HepG2 (cell line): ENCODE data around the gene GDF11. TPM values are rescaled to one million over a fixed set of nuclear protein-coding genes. Genes with fewer than 3 reads are reported as not detected.

Experiments
- CENPT ChIP-seq: sonication (generic); formaldehyde crosslinking; IDR thresholded peaks from 2 replicates; pipeline ENCODE4 v1.8.0; 2022; ENCODE audit warnings: low read depth, mild to moderate bottlenecking, moderate library complexity, missing genetic modification reagents
- ELF4 ChIP-seq: sonication (generic); formaldehyde crosslinking; IDR thresholded peaks from 2 replicates; pipeline ENCODE4 v1.5.0; 2020; ENCODE audit warnings: missing genetic modification reagents, mild to moderate bottlenecking, moderate library complexity, borderline replicate concordance
- GZF1 ChIP-seq: sonication (generic); formaldehyde crosslinking; IDR thresholded peaks from 2 replicates; pipeline ENCODE4 v1.5.1; 2020; ENCODE audit warnings: mild to moderate bottlenecking, missing genetic modification reagents
- HCFC1 ChIP-seq: fragments of 150-350 bp; IDR thresholded peaks from 2 replicates; pipeline ENCODE4 v1.6.1; 2014; ENCODE audit warnings: low read depth, low read length
- HES4 ChIP-seq: sonication (generic); formaldehyde crosslinking; IDR thresholded peaks from 2 replicates; pipeline ENCODE4 v1.9.0; 2021; ENCODE audit warnings: mild to moderate bottlenecking, missing genetic modification reagents, borderline replicate concordance
- ISL2 ChIP-seq: sonication (generic); formaldehyde crosslinking; IDR thresholded peaks from 2 replicates; pipeline ENCODE4 v1.5.0; 2020; ENCODE audit warnings: missing genetic modification reagents
- KAT8 ChIP-seq: IDR thresholded peaks from 2 replicates; pipeline ENCODE4 v1.6.1; 2016; ENCODE audit warnings: missing genetic modification reagents, missing compliant biosample characterization
- KMT2B ChIP-seq: IDR thresholded peaks from 2 replicates; pipeline ENCODE4 v1.6.1; 2016; ENCODE audit warnings: missing genetic modification reagents, missing compliant biosample characterization
- MAFF ChIP-seq: IDR thresholded peaks from 2 replicates; pipeline ENCODE4 v1.6.1; 2011; ENCODE audit warnings: low read depth, low read length, improper control_type of control experiment
- NFIC ChIP-seq: IDR thresholded peaks from 2 replicates; pipeline ENCODE4 v1.6.1; 2012; ENCODE audit warnings: mild to moderate bottlenecking, low read length, inconsistent platforms
- PHB2 ChIP-seq: fragments of 450-650 bp; IDR thresholded peaks from 2 replicates; pipeline ENCODE4 v1.6.1; 2018; ENCODE audit not compliant: partially characterized antibody
- PRPF4 ChIP-seq: fragments of 200-400 bp; formaldehyde crosslinking; IDR thresholded peaks from 2 replicates; pipeline ENCODE4 v1.6.1; 2016; ENCODE audit warnings: low read length, low read depth; ENCODE audit not compliant: poor library complexity, severe bottlenecking
- ZFP41 ChIP-seq: sonication (generic); formaldehyde crosslinking; IDR thresholded peaks from 2 replicates; pipeline ENCODE4 v1.4.0; 2020; ENCODE audit warnings: mild to moderate bottlenecking, missing genetic modification reagents, borderline replicate concordance
- ZKSCAN1 ChIP-seq: fragments of 150-350 bp; IDR thresholded peaks from 2 replicates; pipeline ENCODE4 v1.6.1; 2014; ENCODE audit warnings: low read length
- ZMYM3 ChIP-seq: sonication (generic); formaldehyde crosslinking; IDR thresholded peaks from 2 replicates; pipeline ENCODE4 v1.5.1; 2020; ENCODE audit warnings: mild to moderate bottlenecking, missing genetic modification reagents
- ZNF253 ChIP-seq: sonication (generic); formaldehyde crosslinking; IDR thresholded peaks from 2 replicates; pipeline ENCODE4 v1.8.0; 2022; ENCODE audit warnings: mild to moderate bottlenecking, missing genetic modification reagents, borderline replicate concordance
- ZNF296 ChIP-seq: sonication (generic); formaldehyde crosslinking; conservative IDR thresholded peaks from 2 replicates; pipeline ENCODE4 v1.5.0; 2020; ENCODE audit warnings: mild to moderate bottlenecking, missing genetic modification reagents
- polyA plus RNA-seq, 8 experiments: library from polyadenylated mRNA; depleted of rRNA in 3 of 8; stranded (reverse) in 7 of 8; unstranded in 1 of 8; fragments of >200 nt; fragmentation: Illumina TruSeq in 4 of 8; extraction: Trizol in 4 of 8; gene quantifications; 2 replicates each; pipeline versions ENCODE4 v1.2.1 to v1.2.3, GENCODE V29; 2011 to 2016; ENCODE audit warnings: low read depth in 4 of 8, missing spikeins in 1 of 8, mixed read lengths in 1 of 8; ENCODE audit not compliant: insufficient read depth in 1 of 8
- total RNA-seq, 5 experiments: library from RNA; depleted of rRNA; stranded (reverse); fragments of >200 nt; fragmentation: Illumina TruSeq; extraction: Trizol; gene quantifications; 2 replicates each; pipeline ENCODE4 v1.2.3, GENCODE V29; 2016; ENCODE audit warnings: low read depth in 1 of 5
- TF ChIP-seq, protein P1 (sequence below): IDR thresholded peaks from 2 replicates; pipeline ENCODE4 v1.6.1; 2016; ENCODE audit warnings: missing biosample characterization, missing genetic modification reagents, low read depth
- TF ChIP-seq, protein P2 (sequence below): sonication (generic); formaldehyde crosslinking; IDR thresholded peaks from 2 replicates; pipeline ENCODE4 v1.5.1; 2020; ENCODE audit warnings: missing genetic modification reagents, mild to moderate bottlenecking, borderline replicate concordance
- TF ChIP-seq, protein P3 (sequence below): sonication (generic); formaldehyde crosslinking; IDR thresholded peaks from 2 replicates; pipeline ENCODE4 v1.9.0; 2021; ENCODE audit warnings: missing genetic modification reagents, borderline replicate concordance
- TF ChIP-seq, protein P4 (sequence below), 2 experiments: sonication (generic) in 1 of 2; formaldehyde crosslinking in 1 of 2; IDR thresholded peaks; 2 replicates each; pipeline versions ENCODE4 v1.5.1 to v1.6.1; 2011 to 2020; ENCODE audit warnings: borderline replicate concordance in 1 of 2, low read depth in 1 of 2, low read length in 1 of 2, mild to moderate bottlenecking in 1 of 2, missing genetic modification reagents in 1 of 2, moderate library complexity in 1 of 2
- TF ChIP-seq, protein P5 (sequence below): sonication (generic); formaldehyde crosslinking; IDR thresholded peaks from 2 replicates; pipeline ENCODE4 v1.4.0; 2020; ENCODE audit warnings: missing genetic modification reagents

GDF11 gene
- total and polyA plus RNA-seq, 2 of the 13 experiments (the other 11 are each of a cell fraction or from before 2014, with no cell fraction given) = 0.63 to 1.5 TPM

DNA sequence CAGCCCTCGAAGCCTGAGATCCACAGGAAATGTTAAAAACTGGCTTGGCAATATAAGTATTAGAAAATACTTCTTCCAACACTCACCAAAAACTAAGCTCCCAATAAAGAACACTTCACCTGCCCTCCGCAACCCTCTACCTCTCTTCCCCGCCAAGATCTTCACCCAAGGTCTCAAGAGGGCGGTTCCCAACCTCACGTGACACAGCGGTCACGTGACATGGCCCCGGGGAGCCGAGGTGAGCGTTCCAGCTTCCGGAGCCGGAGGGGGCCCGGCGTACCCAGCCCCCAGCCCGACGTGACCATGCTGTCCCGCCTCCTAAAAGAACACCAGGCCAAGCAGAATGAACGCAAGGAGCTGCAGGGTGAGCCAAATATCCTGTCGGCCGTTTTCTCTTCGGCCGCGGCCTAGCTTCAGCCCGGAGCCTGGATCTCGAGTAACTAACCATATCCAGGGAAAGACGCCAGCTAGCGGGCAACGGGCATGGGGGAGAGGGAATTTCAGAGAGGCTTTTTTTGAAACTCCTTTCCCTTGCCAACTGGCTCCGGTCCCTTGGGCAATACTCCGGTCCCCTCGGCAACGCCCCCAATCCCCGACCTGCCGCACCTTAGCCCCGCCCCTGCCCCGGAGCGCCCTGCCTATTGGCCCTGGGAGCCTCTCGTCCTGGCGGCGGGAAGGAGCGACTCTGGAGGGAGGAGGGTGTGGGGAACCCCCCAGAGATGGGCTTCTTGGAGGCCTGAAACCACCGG, 26.9 kb upstream of the GDF11 start, which contains the start of gene BLOC1S1 (continued):
- TF ChIP-seq HES4 (CRISPR knock-in tag) = no peak
- TF ChIP-seq KMT2B (CRISPR knock-in tag) = peak; percentile 89
- TF ChIP-seq ZMYM3 (CRISPR knock-in tag) = no peak
- no peak for TF ChIP-seq PRPF4
- TF ChIP-seq, protein P1, sequence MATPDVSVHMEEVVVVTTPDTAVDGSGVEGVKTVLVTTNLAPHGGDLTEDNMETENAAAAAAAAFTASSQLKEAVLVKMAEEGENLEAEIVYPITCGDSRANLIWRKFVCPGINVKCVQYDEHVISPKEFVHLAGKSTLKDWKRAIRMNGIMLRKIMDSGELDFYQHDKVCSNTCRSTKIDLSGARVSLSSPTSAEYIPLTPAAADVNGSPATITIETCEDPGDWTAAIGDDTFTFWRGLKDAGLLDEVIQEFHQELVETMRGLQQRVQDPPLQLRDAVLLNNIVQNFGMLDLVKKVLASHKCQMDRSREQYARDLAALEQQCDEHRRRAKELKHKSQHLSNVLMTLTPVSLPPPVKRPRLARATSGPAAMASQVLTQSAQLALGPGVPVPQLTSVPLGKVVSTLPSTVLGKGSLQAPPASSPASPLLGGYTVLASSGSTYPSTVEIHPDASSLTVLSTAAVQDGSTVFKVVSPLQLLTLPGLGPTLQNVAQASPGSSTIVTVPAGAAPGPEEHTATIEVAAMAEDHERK (CRISPR knock-in tag) = 0 out of 2 replicates have a peak, but pooled peaks have one; percentile 30
- peak; percentile 93 for TF ChIP-seq NFIC
- TF ChIP-seq ZNF253 = 0 out of 2 replicates have a peak, but pooled peaks have one; percentile 52
- TF ChIP-seq ZNF296 = no peak
- TF ChIP-seq, protein P2, sequence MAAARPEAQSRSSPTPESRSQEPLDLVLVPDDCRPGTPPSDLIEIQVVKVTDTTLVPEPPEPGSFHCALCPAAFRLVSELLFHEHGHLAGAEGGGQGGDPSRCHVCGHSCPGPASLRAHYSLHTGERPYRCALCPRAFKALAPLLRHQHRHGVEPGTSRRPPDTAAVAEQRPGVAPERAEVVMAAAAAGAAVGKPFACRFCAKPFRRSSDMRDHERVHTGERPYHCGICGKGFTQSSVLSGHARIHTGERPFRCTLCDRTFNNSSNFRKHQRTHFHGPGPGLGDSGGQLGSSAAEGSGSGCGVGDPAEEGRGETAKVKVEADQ (CRISPR knock-in tag) = peak; percentile 53; the same call in 1 of the 2 replicates
- no peak; the same call in 1 of the 2 replicates for TF ChIP-seq HCFC1
- TF ChIP-seq, protein P3, sequence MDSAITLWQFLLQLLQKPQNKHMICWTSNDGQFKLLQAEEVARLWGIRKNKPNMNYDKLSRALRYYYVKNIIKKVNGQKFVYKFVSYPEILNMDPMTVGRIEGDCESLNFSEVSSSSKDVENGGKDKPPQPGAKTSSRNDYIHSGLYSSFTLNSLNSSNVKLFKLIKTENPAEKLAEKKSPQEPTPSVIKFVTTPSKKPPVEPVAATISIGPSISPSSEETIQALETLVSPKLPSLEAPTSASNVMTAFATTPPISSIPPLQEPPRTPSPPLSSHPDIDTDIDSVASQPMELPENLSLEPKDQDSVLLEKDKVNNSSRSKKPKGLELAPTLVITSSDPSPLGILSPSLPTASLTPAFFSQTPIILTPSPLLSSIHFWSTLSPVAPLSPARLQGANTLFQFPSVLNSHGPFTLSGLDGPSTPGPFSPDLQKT (CRISPR knock-in tag) = no peak
- TF ChIP-seq, protein P4, sequence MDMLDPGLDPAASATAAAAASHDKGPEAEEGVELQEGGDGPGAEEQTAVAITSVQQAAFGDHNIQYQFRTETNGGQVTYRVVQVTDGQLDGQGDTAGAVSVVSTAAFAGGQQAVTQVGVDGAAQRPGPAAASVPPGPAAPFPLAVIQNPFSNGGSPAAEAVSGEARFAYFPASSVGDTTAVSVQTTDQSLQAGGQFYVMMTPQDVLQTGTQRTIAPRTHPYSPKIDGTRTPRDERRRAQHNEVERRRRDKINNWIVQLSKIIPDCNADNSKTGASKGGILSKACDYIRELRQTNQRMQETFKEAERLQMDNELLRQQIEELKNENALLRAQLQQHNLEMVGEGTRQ (IDR thresholded peaks at IDR 0.05; ENCODE audit: low read depth, low read length) = peak; percentile 100
- TF ChIP-seq, protein P4 (CRISPR knock-in tag; IDR thresholded peaks at IDR 0.05; ENCODE audit: borderline replicate concordance) = peak; percentile 100; the same call in 1 of the 2 replicates
- TF ChIP-seq KAT8 = peak; percentile 100
- TF ChIP-seq, protein P5, sequence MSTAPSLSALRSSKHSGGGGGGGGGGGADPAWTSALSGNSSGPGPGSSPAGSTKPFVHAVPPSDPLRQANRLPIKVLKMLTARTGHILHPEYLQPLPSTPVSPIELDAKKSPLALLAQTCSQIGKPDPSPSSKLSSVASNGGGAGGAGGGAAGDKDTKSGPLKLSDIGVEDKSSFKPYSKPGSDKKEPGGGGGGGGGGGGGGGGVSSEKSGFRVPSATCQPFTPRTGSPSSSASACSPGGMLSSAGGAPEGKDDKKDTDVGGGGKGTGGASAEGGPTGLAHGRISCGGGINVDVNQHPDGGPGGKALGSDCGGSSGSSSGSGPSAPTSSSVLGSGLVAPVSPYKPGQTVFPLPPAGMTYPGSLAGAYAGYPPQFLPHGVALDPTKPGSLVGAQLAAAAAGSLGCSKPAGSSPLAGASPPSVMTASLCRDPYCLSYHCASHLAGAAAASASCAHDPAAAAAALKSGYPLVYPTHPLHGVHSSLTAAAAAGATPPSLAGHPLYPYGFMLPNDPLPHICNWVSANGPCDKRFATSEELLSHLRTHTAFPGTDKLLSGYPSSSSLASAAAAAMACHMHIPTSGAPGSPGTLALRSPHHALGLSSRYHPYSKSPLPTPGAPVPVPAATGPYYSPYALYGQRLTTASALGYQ = no peak
- no peak for TF ChIP-seq ZFP41 (CRISPR knock-in tag)
- no peak for TF ChIP-seq MAFF
- no peak for TF ChIP-seq ISL2
- TF ChIP-seq CENPT = no peak
- TF ChIP-seq ELF4 = no peak
- no peak for TF ChIP-seq ZKSCAN1
- TF ChIP-seq GZF1 (CRISPR knock-in tag) = no peak
- TF ChIP-seq PHB2 = no peak
